ENCODE measurements around the gene PHACTR4. TPM values are rescaled to one million over a fixed set of nuclear protein-coding genes. Genes with fewer than 3 reads are reported as not detected.
A peak's percentile ranks its signal among the peaks of the same experiment; 100 is the strongest.

PHACTR4 gene
- total and polyA plus RNA-seq, 9 of the 15 experiments (the other 6 are each of a cell fraction or from before 2014, with no cell fraction given), result 6.4 to 43.6 (median 14.2) TPM

DNA sequence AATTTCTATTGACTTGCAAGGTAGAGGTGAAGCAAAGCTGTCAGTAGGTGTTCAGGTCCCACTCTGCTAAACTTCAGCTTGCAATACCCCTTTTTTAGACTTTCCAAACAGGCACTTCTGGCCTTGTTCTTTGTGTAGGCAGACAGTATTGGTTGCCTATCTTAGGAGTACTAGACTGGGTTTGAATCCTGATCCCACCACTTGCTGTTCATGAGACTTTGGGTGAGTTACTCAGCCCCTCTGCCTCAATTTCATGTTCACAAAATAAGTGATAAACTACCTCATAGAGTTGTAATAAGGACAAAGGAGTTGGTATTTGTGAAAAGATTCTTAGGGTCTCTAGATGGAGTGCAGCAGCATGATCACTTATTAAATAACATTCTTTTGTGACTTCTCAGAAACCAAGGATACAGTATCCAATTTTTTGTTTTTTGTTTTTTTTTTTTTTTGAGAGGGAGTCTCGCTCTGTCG, 141.5 kb downstream of the PHACTR4 start (continued):
- TF ChIP-seq, protein P1, sequence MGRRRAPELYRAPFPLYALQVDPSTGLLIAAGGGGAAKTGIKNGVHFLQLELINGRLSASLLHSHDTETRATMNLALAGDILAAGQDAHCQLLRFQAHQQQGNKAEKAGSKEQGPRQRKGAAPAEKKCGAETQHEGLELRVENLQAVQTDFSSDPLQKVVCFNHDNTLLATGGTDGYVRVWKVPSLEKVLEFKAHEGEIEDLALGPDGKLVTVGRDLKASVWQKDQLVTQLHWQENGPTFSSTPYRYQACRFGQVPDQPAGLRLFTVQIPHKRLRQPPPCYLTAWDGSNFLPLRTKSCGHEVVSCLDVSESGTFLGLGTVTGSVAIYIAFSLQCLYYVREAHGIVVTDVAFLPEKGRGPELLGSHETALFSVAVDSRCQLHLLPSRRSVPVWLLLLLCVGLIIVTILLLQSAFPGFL (CRISPR knock-in tag; IDR thresholded peaks at IDR 0.05), result peak; percentile 2; the same call in 1 of the 2 replicates
- peak; percentile 80; the same call in 1 of the 2 replicates for TF ChIP-seq ILF3 (IDR thresholded peaks at IDR 0.05; ENCODE audit: borderline replicate concordance)
- TF ChIP-seq, protein P2, sequence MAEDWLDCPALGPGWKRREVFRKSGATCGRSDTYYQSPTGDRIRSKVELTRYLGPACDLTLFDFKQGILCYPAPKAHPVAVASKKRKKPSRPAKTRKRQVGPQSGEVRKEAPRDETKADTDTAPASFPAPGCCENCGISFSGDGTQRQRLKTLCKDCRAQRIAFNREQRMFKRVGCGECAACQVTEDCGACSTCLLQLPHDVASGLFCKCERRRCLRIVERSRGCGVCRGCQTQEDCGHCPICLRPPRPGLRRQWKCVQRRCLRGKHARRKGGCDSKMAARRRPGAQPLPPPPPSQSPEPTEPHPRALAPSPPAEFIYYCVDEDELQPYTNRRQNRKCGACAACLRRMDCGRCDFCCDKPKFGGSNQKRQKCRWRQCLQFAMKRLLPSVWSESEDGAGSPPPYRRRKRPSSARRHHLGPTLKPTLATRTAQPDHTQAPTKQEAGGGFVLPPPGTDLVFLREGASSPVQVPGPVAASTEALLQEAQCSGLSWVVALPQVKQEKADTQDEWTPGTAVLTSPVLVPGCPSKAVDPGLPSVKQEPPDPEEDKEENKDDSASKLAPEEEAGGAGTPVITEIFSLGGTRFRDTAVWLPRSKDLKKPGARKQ (CRISPR knock-in tag; IDR thresholded peaks at IDR 0.05), result no peak
- TF ChIP-seq, protein P3, sequence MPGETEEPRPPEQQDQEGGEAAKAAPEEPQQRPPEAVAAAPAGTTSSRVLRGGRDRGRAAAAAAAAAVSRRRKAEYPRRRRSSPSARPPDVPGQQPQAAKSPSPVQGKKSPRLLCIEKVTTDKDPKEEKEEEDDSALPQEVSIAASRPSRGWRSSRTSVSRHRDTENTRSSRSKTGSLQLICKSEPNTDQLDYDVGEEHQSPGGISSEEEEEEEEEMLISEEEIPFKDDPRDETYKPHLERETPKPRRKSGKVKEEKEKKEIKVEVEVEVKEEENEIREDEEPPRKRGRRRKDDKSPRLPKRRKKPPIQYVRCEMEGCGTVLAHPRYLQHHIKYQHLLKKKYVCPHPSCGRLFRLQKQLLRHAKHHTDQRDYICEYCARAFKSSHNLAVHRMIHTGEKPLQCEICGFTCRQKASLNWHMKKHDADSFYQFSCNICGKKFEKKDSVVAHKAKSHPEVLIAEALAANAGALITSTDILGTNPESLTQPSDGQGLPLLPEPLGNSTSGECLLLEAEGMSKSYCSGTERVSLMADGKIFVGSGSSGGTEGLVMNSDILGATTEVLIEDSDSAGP (CRISPR knock-in tag; IDR thresholded peaks at IDR 0.05), result no peak
- TF ChIP-seq ZNF384 (IDR thresholded peaks at IDR 0.05; ENCODE audit: low read depth, low read length), result no peak
- no peak for TF ChIP-seq KAT8 (IDR thresholded peaks at IDR 0.05; ENCODE audit: low read depth)
- no peak for TF ChIP-seq XRCC3 (IDR thresholded peaks at IDR 0.05)
- no peak for TF ChIP-seq MTA2 (IDR thresholded peaks at IDR 0.05; ENCODE audit: low read depth)
- TF ChIP-seq PKNOX1 (IDR thresholded peaks at IDR 0.05), result no peak
- TF ChIP-seq CTBP1 (IDR thresholded peaks at IDR 0.05; ENCODE audit: borderline replicate concordance), result no peak
- no peak for TF ChIP-seq NCOA1 (IDR thresholded peaks at IDR 0.05; ENCODE audit: low read depth)
- no peak for TF ChIP-seq CREB3L1 (IDR thresholded peaks at IDR 0.05; ENCODE audit: borderline replicate concordance, low read depth)
- peak; percentile 6; the same call in 1 of the 2 replicates for TF ChIP-seq THRAP3 (IDR thresholded peaks at IDR 0.05; ENCODE audit: borderline replicate concordance)
- no peak for TF ChIP-seq GTF2A2 (tag; IDR thresholded peaks at IDR 0.05)
- no peak; the same call in 1 of the 2 replicates for TF ChIP-seq PHB2 (IDR thresholded peaks at IDR 0.05; ENCODE audit: low read depth)
- TF ChIP-seq, protein P4, sequence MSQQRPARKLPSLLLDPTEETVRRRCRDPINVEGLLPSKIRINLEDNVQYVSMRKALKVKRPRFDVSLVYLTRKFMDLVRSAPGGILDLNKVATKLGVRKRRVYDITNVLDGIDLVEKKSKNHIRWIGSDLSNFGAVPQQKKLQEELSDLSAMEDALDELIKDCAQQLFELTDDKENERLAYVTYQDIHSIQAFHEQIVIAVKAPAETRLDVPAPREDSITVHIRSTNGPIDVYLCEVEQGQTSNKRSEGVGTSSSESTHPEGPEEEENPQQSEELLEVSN (IDR thresholded peaks at IDR 0.05; ENCODE audit: borderline replicate concordance in 1 of 2, extremely low read depth in 1 of 2, insufficient read depth in 1 of 2, insufficient read length in 1 of 2, low read depth in 1 of 2, low read length in 1 of 2, poor library complexity in 1 of 2, severe bottlenecking in 1 of 2), result no peak
- TF ChIP-seq NCOA2 (IDR thresholded peaks at IDR 0.05; ENCODE audit: partially characterized antibody in 2 of 2), result no peak
- TF ChIP-seq CEBPB (tag; IDR thresholded peaks at IDR 0.05), result no peak
- no peak for TF ChIP-seq TCF3 (CRISPR knock-in tag; IDR thresholded peaks at IDR 0.05)
- TF ChIP-seq OTX1 (CRISPR knock-in tag; IDR thresholded peaks at IDR 0.05), result peak; percentile 4; the same call in 1 of the 2 replicates
- no peak for TF ChIP-seq POLR3G (IDR thresholded peaks at IDR 0.05; ENCODE audit: extremely low read depth, insufficient read length, insufficient replicate concordance)
- no peak; the same call in 1 of the 2 replicates for TF ChIP-seq NCOR1 (IDR thresholded peaks at IDR 0.05)

All from K562 (cell line).